NCI-H524 treated with DMSO at 0.1 percent for 48 hours (cell line): ENCODE data around the gene ZC3H15.

Experiments used
- DNase-seq: peaks from one replicate; lab custom pipeline; 2025; lab: John Stamatoyannopoulos, UW

The ZC3H15 gene

DNA sequence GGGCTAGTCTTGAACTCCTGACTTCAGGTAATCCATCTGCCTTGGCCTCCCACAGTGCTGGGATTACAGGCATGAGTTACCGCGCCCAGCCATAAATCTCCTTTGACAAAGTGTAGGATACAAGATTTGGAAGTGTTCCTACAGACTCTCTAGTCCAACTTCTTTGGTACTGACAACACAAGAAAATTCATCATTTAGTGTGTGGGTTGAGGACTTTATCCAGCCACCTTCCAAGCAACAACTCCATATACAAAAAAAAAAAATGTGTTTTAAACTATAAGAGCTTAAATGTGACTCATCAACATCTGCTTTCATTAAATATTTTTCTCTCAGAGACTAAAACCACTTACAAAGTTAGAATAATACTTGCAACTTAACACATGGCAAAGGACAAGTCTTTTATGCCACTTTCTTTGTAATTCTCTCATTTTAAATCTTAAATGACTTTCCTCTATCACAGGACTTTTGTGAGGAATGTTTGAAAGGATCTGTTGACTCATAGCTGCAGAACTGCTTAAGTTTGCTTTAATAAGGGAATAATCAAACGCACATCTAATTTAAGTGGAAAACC is 57.6 kb downstream of the ZC3H15 start:
- DNase-seq, result no peak

GRCh38 chr2:186544255-186544675 is 58.2 kb downstream of the ZC3H15 start:
- no peak for DNase-seq

DNA sequence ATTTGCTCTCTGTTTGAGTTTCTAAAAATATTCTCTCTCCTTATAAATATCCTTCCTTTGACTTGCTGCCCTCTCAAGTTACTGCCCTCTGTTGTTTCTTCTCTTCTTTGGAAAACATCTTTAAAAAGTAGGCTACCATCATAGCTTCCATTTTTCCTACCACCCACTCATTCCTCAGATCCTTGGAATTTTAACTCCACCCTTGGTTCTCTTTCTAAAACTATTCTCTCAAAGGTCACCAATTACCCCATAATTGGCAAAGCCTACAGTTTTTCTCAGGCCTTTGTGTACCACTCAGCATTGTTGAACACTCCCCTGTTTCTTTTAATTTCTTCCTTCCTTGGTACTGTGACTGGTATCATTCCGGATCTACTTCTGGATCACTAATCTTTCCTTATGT is 60.8 kb downstream of the ZC3H15 start:
- no peak for DNase-seq

- no peak for DNase-seq
Observed at GRCh38 chr2:186551323-186552050, 65.4 kb downstream of the ZC3H15 start.

DNA sequence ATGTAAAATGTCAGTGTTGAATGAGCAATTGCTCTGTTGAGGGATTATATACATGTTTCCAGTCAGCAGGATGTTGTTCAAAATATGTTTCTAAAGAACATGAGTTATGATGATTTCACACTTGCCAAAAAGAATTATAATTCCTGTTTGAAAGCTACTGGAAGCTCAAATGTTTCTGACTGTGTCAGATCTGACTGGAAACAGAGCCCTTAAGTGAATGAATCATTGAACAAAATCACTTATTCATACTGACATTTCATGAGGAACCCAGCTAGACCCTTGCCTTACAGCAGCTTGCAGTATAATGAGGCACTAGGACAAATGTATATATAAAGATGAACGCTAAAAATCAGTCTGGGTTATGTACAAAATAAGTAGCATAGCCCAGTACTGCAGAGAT is 68.4 kb downstream of the ZC3H15 start:
- DNase-seq, result no peak

DNA sequence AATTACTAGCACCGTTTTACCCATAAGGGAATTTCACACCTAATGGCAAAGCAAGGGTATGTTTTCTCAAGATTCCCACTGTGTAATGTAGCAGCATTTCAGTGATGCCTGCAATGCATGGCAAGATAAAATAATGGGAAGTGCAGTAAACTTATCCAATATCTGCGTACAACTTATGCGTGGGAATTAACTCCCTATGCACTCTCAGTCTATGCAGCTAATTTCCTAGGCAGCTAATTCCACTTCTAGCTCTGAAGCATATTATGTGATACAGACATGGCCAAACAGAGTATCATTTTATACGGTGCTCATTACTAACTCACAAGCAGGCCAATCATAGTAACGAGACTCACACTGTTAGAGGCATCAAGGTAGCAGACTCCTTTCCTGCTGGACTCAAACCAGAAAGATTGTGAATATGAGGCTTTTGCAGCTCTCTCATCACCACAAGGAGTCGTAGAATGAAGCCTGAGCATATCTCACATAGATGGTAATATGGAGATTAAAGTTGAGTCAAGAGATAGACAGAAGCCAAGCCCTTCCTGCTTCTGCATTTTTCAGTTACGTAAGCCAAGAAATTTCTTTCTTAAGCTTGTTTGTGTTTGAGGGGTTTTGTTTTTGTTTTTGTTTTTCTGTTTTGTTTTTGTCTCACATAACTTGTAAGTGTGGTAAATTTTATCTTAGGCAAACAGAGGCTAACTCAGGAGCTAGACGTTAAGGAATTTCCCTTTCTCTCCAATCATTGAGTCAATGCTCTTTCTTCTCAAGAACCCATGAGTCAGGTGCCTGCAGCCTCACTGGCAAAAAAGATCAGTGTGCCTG is 69.0 kb downstream of the ZC3H15 start:
- no peak for DNase-seq

GRCh38 chr2:186558512-186559276 is 72.6 kb downstream of the ZC3H15 start:
- no peak for DNase-seq
